Activated T-helper 17 cell treated with anti-CD3 and anti-CD28 coated beads, Interleukin-2, amount 50 U/mL, for 72 hours (primary cell): Measurements from ENCODE around the gene MTF1. TPM values are rescaled to one million over a fixed set of nuclear protein-coding genes. Genes with fewer than 3 reads are reported as not detected.

Experiments used
- ATAC-seq: fragments of 150-1000 bp; cut with Tn5 transposase; replicated peaks from 2 replicates; pipeline ENCODE4 v1.10.0; 2021; ENCODE audit warnings: mild to moderate bottlenecking, moderate library complexity
- H3K27ac Mint-ChIP-seq: one replicate; pipeline ENCODE4 v1.8.0; 2022; ENCODE audit warnings: mixed read lengths
- H3K27me3 Mint-ChIP-seq: one replicate; pipeline ENCODE4 v1.8.0; 2022; ENCODE audit warnings: mixed read lengths
- H3K36me3 Mint-ChIP-seq: one replicate; pipeline ENCODE4 v1.8.0; 2022; ENCODE audit warnings: low read depth, mild to moderate bottlenecking, mixed read lengths
- H3K4me1 Mint-ChIP-seq: one replicate; pipeline ENCODE4 v1.8.0; 2022; ENCODE audit warnings: mixed read lengths
- H3K4me3 Mint-ChIP-seq: one replicate; pipeline ENCODE4 v1.8.0; 2022; ENCODE audit warnings: mild to moderate bottlenecking, mixed read lengths
- H3K9me3 Mint-ChIP-seq: one replicate; pipeline ENCODE4 v1.8.0; 2022; ENCODE audit warnings: mixed read lengths
- total RNA-seq, 2 donors: library from RNA; stranded (reverse); gene quantifications; one replicate each; pipeline ENCODE4 v1.2.3, GENCODE V29; 2022

MTF1 gene
- total RNA-seq, 2 donors from 2014 or later: 23.5 to 27.2 TPM

DNA sequence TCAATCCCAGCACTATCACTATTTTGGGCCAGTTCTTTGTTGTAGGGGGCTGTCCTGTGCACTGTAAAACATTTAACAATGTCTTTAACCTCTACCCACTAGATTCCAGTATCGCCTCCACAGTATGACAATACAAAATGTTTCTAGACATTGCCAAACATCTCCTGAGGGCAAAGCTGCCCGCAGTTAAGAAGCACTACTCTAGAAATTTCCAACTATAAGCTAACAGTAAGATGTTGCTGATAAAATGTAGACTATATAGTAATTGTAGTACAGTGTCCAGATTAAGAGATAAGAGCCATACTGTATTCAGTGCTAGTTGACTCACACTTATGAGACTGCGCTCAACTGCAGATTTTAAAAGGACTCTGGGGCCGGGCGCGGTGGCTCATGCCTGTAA, 5.0 kb downstream of the MTF1 start:
- Mint-ChIP-seq H3K27me3 (no peaks in the 10 kb centered on the region), H3K36me3 (peaks cover 56% of the 10 kb centered on the region), H3K4me3 (no peak overlapping the region), H3K9me3 (no peaks in the 10 kb centered on the region), H3K27ac (no peak overlapping the region), H3K4me1 (peaks cover 30% of the 10 kb centered on the region)
- ATAC-seq: no peak

DNA sequence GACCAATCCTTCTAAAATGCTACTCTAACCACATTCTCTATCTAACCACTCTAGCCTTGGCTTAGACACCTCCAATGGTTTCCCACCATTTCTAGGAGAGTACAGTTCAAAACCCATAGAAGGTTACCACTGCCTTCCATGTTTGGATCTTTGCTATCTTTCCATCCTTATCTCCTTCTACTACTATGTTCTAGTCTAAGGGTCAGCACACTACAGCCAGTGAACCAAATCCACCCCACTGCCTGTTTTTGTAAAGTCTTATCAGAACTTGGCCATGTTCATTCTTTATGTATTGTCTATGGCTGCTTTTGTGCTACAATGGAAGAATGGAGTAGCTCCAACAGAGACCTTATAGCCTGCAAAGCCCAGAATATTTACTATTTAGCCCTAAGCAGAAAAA, 6.2 kb downstream of the MTF1 start:
- ATAC-seq: no peak
- peak overlapping the region; percentile 16 for H3K27ac Mint-ChIP-seq
- no peaks in the 10 kb centered on the region for H3K9me3 Mint-ChIP-seq
- peak overlapping the region; percentile 1 for H3K4me3 Mint-ChIP-seq
- no peaks in the 10 kb centered on the region for H3K27me3 Mint-ChIP-seq
- H3K36me3 Mint-ChIP-seq: peaks cover 59% of the 10 kb centered on the region
- peaks cover 27% of the 10 kb centered on the region for H3K4me1 Mint-ChIP-seq

DNA sequence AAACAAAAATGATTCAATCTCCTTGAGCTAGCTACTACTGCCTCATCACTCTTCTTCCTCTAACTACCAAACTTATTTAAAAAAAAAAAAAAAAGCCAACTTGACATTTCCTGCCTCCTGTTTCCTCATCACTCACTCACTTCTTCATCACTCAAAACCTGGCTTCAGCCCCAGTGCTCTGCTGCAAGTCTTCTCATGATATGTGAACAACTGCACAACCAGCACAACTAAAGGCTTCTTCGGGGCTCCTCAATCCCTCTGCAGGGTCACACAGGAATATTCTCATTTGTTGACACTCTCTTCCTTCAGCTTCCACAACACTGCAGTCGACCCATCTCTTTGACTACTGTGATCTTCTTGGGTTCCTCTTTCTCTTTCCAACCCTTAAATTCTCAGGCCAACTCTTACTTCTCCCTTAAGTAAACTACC, 7.6 kb downstream of the MTF1 start:
- Mint-ChIP-seq H3K4me1 (peaks cover 24% of the 10 kb centered on the region), H3K9me3 (no peaks in the 10 kb centered on the region), H3K4me3 (no peak overlapping the region), H3K36me3 (peaks cover 54% of the 10 kb centered on the region), H3K27me3 (no peaks in the 10 kb centered on the region), H3K27ac (no peak overlapping the region)
- peak; percentile 53 for ATAC-seq

DNA sequence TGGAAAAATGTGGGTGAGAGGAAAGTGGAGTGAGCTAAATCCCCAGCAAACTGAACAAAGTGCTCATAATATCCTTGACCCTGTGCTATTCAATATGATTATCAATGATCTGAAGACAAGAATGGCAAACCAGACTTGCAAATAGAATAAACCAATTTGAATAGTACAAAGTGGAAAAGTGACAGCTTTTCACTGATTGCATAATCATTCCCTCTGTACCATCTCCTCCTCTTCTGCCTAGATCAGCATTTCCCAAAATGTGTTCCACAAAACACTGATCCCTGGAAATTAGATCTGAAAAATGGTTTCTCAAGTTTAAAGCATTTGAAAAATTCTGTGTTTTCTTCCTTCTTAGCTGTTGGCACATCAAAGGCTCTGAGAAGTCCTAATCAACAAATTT, 8.1 kb downstream of the MTF1 start:
- ATAC-seq: no peak
- H3K4me1 Mint-ChIP-seq: peaks cover 30% of the 10 kb centered on the region

DNA sequence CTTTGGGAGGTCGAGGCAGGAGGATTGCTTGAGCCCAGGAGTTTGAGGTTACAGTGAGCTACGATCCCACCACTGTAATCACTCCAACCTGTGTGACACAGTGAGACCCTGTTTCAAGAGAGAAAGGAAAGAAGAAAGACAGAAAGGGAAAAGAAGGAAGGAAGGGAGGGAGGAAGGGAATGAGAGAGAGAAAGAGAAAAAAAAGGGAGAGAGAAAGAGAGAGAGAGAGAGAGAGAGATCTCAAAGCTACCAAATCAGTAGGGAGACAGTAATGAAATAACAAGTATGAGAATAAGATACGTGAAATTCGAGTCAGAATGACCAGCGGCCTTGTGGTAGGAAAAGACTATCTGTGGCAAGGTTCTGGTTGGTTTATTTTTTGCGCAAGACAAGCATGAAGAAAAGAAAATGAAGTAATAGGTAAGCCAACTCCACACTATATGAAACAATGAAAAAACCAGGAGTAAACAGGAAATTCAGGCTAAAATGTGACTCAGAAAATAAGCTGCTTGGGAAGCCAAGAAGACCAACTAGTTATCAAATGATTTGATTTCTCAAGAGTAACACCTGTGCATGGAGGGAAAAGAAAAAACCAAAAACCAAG, 8.9 kb downstream of the MTF1 start:
- H3K27me3 Mint-ChIP-seq: no peaks in the 10 kb centered on the region
- H3K4me1 Mint-ChIP-seq: peaks cover 30% of the 10 kb centered on the region
- no peaks in the 10 kb centered on the region for H3K9me3 Mint-ChIP-seq
- H3K27ac Mint-ChIP-seq: no peak overlapping the region
- ATAC-seq: no peak
- H3K36me3 Mint-ChIP-seq: peaks cover 54% of the 10 kb centered on the region
- no peak overlapping the region for H3K4me3 Mint-ChIP-seq

More for the DNA sequence above, 8.1 kb downstream of the MTF1 start:
- Mint-ChIP-seq H3K9me3 (no peaks in the 10 kb centered on the region), H3K4me3 (no peak overlapping the region), H3K27ac (no peak overlapping the region), H3K27me3 (no peaks in the 10 kb centered on the region), H3K36me3 (peaks cover 54% of the 10 kb centered on the region)

DNA sequence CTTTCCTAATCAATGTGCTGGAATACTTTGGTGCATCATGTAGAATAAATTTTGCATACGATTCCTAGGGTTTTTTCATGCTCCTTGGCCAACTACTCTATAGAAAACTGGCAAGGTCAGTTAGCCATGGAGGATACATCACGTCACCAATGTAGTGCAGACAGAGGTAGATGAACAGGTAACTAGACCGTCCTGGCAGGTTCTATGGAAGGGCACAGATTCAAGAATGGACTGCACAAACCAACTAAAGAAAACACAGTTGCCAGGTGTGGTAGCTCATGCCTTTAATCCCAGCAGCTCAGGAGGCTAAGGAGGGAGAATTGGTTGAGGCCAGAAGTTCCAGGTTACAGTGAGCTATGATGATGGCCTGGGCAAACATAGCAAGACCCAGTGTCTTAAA, 9.9 kb downstream of the MTF1 start:
- ATAC-seq: no peak
- Mint-ChIP-seq H3K36me3 (peaks cover 52% of the 10 kb centered on the region), H3K4me1 (peaks cover 34% of the 10 kb centered on the region), H3K4me3 (no peak overlapping the region), H3K9me3 (no peaks in the 10 kb centered on the region), H3K27ac (no peak overlapping the region), H3K27me3 (no peaks in the 10 kb centered on the region)

DNA sequence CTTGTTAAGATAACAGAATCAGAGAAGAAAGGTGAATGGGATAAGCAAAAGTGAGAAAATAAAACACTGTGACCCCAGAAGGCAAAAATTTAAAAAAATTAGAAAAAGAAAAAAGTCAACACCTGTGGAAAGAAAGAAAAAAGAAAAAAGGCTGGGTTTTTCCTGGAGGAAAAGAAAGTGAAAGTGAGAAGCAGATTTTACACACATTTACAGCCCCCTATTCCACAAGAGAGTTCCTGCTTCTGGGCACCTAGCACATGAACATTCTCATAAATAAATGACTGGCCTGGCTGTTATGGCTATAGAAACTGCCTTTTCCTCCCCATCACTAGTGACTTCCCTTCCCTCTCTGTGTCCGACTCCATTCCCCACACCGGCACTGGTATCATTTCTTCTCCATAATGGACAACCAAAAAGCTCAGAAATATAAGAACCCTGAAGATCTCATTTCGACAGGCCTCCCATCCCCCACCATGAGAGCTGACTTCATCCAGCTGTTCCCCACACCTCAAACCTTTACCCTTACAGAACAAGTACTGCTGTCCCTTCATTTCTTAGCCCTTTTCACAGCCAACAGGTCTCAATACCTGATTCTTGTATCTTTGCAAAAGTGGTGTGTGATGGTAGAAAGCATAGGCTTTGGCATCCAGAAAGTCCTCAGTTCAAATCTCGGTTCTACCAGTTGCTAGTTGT, 12.6 kb downstream of the MTF1 start:
- no peak for ATAC-seq
- peak overlapping the region; percentile 84 for H3K27ac Mint-ChIP-seq
- no peaks in the 10 kb centered on the region for H3K27me3 Mint-ChIP-seq
- H3K4me1 Mint-ChIP-seq: peaks cover 29% of the 10 kb centered on the region
- no peaks in the 10 kb centered on the region for H3K9me3 Mint-ChIP-seq
- H3K4me3 Mint-ChIP-seq: peak overlapping the region; percentile 38
- H3K36me3 Mint-ChIP-seq: peaks cover 50% of the 10 kb centered on the region

DNA sequence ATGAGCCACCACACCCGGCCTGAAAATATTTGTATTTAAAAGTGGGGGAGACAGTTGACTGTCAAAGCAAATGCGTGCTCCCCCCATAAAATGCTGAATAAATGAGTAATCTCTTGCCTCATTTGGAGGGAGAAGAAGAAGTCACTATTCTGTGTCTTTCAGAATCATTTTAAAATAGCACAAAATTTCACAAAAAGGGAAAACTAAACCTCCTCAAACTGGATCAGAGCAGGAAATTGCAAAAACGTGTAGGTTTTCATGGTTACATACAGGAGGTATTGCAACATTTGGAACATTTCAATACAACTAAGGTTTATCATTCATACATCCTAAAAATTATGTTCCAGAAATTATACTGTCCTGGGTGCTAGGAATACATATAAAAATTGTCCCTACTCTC, 13.6 kb downstream of the MTF1 start:
- ATAC-seq: no peak
- peaks cover 29% of the 10 kb centered on the region for H3K4me1 Mint-ChIP-seq
- no peaks in the 10 kb centered on the region for H3K9me3 Mint-ChIP-seq
- peaks cover 56% of the 10 kb centered on the region for H3K36me3 Mint-ChIP-seq
- H3K27me3 Mint-ChIP-seq: no peaks in the 10 kb centered on the region
- no peak overlapping the region for H3K4me3 Mint-ChIP-seq
- peak overlapping the region; percentile 84 for H3K27ac Mint-ChIP-seq

DNA sequence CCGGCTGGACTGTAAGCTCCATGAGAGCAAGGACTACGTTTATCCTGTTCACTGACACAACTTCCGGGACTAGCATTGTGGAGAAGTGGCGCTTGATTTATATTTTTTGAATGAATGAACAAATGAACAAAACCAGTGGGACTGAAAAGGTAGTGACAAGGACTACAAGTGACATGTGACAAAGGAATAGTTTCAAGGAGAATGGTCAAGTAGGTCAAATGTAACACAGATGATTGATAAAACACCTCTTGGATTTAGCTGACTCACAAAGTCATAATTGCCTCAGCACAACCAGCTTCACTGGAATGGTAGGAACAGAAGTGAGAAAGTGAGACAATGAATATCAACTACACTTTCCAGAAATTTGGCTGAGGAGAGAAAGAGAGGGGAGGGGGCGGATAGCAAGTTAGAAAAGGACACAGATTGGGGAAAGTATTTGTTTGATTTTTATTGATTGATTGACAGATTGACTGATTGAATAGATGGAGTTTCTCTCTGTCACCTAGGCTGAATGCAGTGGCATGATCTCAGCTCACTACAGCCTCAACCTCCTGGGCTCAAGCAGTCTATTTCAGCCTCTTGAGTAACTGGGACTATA, 14.2 kb downstream of the MTF1 start:
- peaks cover 29% of the 10 kb centered on the region for H3K4me1 Mint-ChIP-seq
- ATAC-seq: no peak
- no peaks in the 10 kb centered on the region for H3K9me3 Mint-ChIP-seq
- no peak overlapping the region for H3K4me3 Mint-ChIP-seq
- H3K27ac Mint-ChIP-seq: peak overlapping the region; percentile 19
- peaks cover 62% of the 10 kb centered on the region for H3K36me3 Mint-ChIP-seq
- H3K27me3 Mint-ChIP-seq: no peaks in the 10 kb centered on the region

DNA sequence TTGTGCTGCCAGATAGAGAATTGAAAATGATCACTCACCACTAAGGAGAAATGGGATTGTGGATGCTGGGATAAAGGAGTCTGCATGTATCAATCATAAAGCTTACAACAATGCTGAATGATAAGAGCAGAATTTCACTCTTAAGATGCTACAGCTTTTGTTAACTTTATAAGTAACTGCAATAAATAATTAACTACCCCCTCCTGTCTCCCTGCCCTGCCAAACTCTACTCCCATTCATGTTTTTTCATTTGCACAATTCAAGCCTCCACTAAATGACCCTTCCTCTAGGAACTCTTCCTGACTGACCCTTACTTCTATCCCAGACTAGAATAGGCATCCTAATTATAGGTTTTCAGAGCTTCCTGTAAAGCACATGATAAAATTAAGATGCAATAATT, 14.9 kb downstream of the MTF1 start:
- Mint-ChIP-seq H3K27me3 (no peaks in the 10 kb centered on the region), H3K4me3 (no peak overlapping the region), H3K9me3 (no peaks in the 10 kb centered on the region), H3K36me3 (peaks cover 65% of the 10 kb centered on the region), H3K27ac (peak overlapping the region; percentile 19), H3K4me1 (peaks cover 27% of the 10 kb centered on the region)
- ATAC-seq: no peak

DNA sequence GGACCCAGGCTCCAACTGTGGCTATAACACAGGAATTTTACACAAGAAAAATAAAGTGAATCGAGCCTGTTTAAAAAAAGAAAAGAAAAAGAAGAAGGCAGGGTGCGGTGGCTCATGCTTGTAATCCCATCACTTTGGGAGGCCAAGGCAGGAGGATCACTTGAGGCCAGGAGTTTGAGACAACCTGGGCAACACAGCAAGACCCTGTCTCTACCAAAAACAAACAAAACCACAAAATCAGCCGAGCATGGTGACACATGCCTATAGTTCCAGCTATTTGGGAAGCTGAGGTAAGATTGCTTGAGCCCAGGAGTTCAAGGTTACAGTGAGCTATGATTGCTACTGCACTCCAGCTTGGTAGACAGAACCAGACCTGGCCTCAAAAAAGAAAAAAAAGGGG, 17.7 kb downstream of the MTF1 start:
- Mint-ChIP-seq H3K4me3 (no peak overlapping the region), H3K4me1 (peaks cover 17% of the 10 kb centered on the region), H3K36me3 (peaks cover 84% of the 10 kb centered on the region), H3K27me3 (no peaks in the 10 kb centered on the region), H3K9me3 (no peaks in the 10 kb centered on the region), H3K27ac (peak overlapping the region; percentile 21)
- ATAC-seq: no peak

DNA sequence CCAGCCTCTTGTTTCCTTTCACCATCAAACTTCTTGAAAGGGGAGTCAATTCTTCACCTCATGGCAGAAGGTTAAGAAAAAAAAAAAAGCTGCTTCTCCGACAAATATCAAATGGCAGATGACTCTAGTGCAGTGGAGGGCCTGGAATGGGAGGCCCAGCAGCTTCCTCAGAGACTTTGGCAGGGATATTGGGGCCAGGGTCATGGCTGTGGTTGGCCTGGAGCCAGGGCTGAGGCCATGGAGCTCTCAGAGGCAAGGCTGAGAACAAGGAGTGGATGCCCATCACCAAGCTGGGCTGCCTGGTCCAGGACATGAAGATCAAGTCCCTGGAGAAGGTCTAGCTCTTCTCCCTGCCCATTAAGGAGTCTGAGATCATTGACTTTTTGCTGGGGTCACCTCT, 18.7 kb downstream of the MTF1 start:
- H3K27me3 Mint-ChIP-seq: no peaks in the 10 kb centered on the region
- H3K4me3 Mint-ChIP-seq: no peak overlapping the region
- peaks cover 13% of the 10 kb centered on the region for H3K4me1 Mint-ChIP-seq
- H3K27ac Mint-ChIP-seq: no peak overlapping the region
- no peaks in the 10 kb centered on the region for H3K9me3 Mint-ChIP-seq
- no peak for ATAC-seq
- peaks cover 84% of the 10 kb centered on the region for H3K36me3 Mint-ChIP-seq

DNA sequence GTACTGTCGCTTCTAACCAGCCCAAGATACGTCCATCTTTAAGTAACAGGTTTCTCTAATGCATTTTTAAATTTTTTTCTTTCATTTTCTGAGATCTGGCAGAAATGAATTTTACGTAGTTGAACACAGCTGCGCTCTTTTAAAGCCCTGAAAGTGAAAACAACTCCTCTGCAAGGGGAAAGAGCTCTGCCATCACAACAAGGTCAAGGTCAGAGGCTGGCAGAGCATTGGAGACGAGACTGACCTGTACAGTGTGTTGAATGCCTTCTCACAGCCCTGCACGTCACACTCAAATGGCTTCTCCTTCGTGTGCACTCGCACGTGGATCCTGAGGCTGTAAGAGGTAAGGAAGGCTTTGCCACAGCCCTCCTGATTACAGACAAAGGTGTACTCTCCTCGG, 19.7 kb downstream of the MTF1 start:
- peaks cover 5% of the 10 kb centered on the region for H3K4me1 Mint-ChIP-seq
- no peak for ATAC-seq
- H3K27me3 Mint-ChIP-seq: no peaks in the 10 kb centered on the region
- no peaks in the 10 kb centered on the region for H3K9me3 Mint-ChIP-seq
- no peak overlapping the region for H3K27ac Mint-ChIP-seq
- H3K4me3 Mint-ChIP-seq: no peak overlapping the region
- H3K36me3 Mint-ChIP-seq: peaks cover 84% of the 10 kb centered on the region

DNA sequence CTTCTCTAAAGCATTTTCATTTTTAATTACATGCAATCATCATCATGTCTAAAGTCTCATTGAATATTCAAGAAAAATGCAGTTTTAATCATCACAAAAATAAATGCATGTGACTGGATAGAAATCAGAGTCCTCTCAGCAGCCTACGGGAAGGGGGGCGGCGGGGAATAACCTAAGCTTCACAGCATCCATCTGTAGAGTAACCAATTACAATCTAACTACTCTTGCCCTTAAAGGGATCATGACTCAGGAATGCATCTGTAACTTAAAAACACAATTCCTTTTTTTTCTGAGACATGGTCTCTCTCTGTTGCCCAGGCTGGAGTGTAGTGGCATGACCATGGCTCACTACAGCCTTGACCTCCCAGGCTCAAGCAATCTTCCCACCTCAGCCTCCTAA, 22.6 kb downstream of the MTF1 start:
- Mint-ChIP-seq H3K4me1 (no peaks in the 10 kb centered on the region), H3K27me3 (no peaks in the 10 kb centered on the region), H3K36me3 (peaks cover 94% of the 10 kb centered on the region), H3K27ac (no peak overlapping the region), H3K9me3 (no peaks in the 10 kb centered on the region), H3K4me3 (no peak overlapping the region)
- ATAC-seq: no peak

DNA sequence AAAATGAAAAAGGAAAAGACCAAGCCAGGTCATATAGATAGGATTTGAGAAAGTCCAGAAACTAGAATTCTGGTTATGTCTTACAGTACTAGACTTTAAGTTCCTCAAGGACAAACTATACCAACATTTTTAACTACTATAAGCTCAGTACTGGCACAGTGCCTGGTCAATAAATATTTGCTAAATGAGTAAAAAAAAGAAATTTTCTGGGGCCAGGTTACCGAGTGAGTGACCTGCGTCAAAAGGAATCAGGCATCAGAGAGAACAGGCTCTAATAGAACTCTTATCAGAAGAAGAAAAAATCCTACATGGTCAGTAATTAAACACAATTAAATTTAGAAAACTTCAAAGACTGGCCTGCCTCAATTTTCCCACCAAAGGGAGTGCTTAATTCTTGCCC, 27.6 kb downstream of the MTF1 start:
- H3K36me3 Mint-ChIP-seq: peaks cover 89% of the 10 kb centered on the region
- no peaks in the 10 kb centered on the region for H3K4me1 Mint-ChIP-seq
- H3K4me3 Mint-ChIP-seq: no peak overlapping the region
- no peaks in the 10 kb centered on the region for H3K27me3 Mint-ChIP-seq
- no peak overlapping the region for H3K27ac Mint-ChIP-seq
- H3K9me3 Mint-ChIP-seq: no peaks in the 10 kb centered on the region
- ATAC-seq: no peak
